CD4-positive, alpha-beta T cell treated with Interferon gamma for 1 hour (primary cell): ENCODE data around the gene SRRM3.
"Not testable (repeated sequence)": the region's sequence is repeated elsewhere in the genome, so short reads cannot be mapped to it uniquely, and the experiment has no call there.

ENCODE experiments used
- DNase-seq: peaks from one replicate; pipeline ENCODE4 v3.0.0-alpha.2; 2020

SRRM3 gene

GRCh38 chr7:76292911-76293310 lies 91.2 kb downstream of the SRRM3 start:
- not testable (repeated sequence) for DNase-seq

- no peak for DNase-seq
These were observed 91.8 kb downstream of the SRRM3 start for GRCh38 chr7:76293407-76293901.

GRCh38 chr7:76294344-76295024 lies 92.8 kb downstream of the SRRM3 start:
- DNase-seq = peak; percentile 40

- no peak for DNase-seq
These were observed 95.3 kb downstream of the SRRM3 start for GRCh38 chr7:76296743-76297740.

- no peak for DNase-seq
These were observed 98.6 kb downstream of the SRRM3 start for GRCh38 chr7:76300166-76300731.

- no peak for DNase-seq
These were observed 99.3 kb downstream of the SRRM3 start for GRCh38 chr7:76301000-76301399.

GRCh38 chr7:76302347-76303201 lies 100.9 kb downstream of the SRRM3 start, which contains the start of gene HSPB1:
HSPB1 (plus strand) TSS chr7:76302673; CDS start chr7:76302713, 40 bp downstream.
- DNase-seq = peak; percentile 82

- DNase-seq = peak; percentile 76
These were observed 101.8 kb downstream of the SRRM3 start for GRCh38 chr7:76303202-76304147.

GRCh38 chr7:76304888-76305375 lies 103.2 kb downstream of the SRRM3 start:
- no peak for DNase-seq

GRCh38 chr7:76308874-76309273 lies 107.2 kb downstream of the SRRM3 start:
- DNase-seq = not testable (repeated sequence)

GRCh38 chr7:76309341-76310101 lies 107.8 kb downstream of the SRRM3 start:
- DNase-seq = not testable (repeated sequence)

- no peak for DNase-seq
These were observed 108.6 kb downstream of the SRRM3 start for GRCh38 chr7:76310102-76310957.

GRCh38 chr7:76311838-76312237 lies 110.1 kb downstream of the SRRM3 start:
- DNase-seq = not testable (repeated sequence)

- DNase-seq = peak; percentile 94
These were observed 112.5 kb downstream of the SRRM3 start for GRCh38 chr7:76314042-76314721.

GRCh38 chr7:76314740-76315139 lies 113.0 kb downstream of the SRRM3 start:
- DNase-seq = not testable (repeated sequence)

- no peak for DNase-seq
These were observed 113.7 kb downstream of the SRRM3 start for GRCh38 chr7:76315364-76315763.

GRCh38 chr7:76316984-76317781 lies 115.5 kb downstream of the SRRM3 start:
- no peak for DNase-seq
